RCC 7860 (cell line): ENCODE measurements around the gene IL20.

Experiments used
- DNase-seq: peaks from one replicate; pipeline ENCODE4 v3.0.0-alpha.2; 2015; ENCODE audit warnings: low spot score
- FAIRE-seq: peaks from 2 replicates; lab custom pipeline; 2012; peaks lifted over from hg19 to GRCh38; lab: Jason Lieb, UNC

Gene IL20

GRCh38 chr1:206898915-206899431 is 33.5 kb downstream of the IL20 start:
- no peak for FAIRE-seq
- DNase-seq: no peak

DNA sequence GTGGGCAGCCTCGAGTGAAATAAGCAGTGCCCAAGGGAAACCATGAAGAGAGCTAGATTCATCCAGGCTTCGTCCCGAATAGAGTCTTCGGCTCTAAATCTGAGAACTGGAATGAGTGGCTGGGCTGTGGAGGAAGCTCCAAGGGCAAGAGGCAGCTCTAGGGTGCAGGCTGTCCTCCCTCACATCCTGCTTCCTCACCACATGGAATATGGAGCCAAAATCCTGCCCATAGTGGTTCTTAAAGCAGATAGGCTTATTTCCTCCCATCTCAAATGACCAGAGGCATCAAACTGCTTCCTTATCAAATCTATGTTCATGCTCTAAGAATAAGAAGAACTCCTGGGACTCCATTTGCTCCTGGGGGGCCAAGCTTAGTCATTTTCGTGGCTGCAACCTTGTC is 34.3 kb downstream of the IL20 start:
- no peak for FAIRE-seq
- DNase-seq: no peak

- FAIRE-seq (no peak), DNase-seq (no peak)
These were observed 34.7 kb downstream of the IL20 start for GRCh38 chr1:206900149-206900548.

DNA sequence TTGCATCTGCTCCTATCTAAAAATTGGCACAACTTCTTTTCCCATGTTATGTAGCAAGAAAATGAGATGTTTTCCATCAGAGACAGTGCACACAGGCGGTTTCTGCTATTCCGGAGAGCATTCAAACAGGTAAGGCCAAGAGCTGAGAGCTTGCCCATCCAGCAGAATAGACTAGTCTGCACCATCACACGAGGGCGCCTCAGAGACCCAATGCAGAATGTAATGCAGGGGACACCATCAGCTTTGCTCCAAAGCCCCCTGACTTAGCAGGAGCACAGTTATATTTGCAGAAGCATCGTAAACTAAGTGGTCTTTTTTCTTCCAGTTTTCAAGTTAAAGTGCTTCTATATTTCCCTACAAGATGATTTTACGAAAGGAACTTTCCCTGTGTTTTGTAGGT is 36.5 kb downstream of the IL20 start:
- DNase-seq (no peak), FAIRE-seq (no peak)

DNA sequence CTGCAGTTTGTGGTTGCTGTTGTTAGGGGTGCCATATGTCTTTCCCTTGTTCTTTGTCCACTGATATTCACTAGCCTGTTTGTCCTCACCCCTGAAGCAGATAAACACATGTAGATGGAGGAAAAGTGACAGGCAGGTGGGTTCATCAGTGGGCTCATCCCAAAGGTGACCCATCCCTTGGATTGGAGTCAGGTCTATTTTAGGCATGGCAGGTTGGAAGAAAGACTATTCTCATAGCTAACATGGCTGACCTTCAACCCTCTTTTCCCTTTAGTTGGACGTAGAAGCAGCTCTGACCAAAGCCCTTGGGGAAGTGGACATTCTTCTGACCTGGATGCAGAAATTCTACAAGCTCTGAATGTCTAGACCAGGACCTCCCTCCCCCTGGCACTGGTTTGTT is 37.3 kb downstream of the IL20 start:
- FAIRE-seq (no peak), DNase-seq (no peak)

GRCh38 chr1:206903687-206904086 is 38.3 kb downstream of the IL20 start:
- DNase-seq (no peak), FAIRE-seq (no peak)

- FAIRE-seq: no peak
- no peak for DNase-seq
These were observed 39.2 kb downstream of the IL20 start for GRCh38 chr1:206904423-206905142.

DNA sequence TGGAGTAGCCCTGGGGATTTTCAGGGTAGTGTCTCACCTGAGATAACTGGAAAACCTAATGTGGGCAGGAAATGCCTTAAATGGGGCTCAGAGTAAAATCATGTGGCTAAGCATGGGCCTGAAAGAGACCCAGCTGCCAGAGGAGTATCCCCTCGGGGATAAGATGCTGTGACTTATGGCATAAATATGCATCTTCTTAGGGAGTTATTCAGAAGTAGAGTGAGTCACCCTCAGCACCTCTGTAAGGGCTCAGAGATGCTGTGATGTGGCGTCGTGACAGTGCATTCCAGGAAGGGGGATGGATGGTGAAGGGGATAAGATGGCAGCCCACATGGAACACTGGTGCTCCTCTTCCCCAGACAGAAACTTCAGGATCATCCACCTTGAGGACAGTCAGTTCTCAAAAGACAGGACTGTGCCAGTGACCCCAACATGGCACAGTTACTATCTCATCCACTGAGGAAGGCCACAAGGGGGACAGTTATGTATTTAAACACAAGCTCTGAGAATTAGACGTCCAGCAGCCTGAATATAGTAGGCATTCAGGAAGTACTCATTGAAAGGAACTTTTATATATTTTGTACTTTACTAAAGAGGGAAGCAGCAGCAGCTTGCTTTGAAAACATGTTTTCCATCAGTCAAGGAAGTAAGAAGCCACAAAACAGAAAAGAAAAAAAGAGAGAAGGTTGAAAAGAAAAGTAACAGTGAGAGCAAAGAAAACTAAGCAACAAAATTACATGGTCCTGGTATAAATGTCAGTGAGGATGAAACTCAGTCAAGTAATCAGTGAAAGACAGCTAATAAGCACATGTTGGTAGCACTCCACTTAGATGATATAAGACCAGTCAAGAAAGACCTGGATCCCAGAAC is 40.1 kb downstream of the IL20 start:
- peak; percentile 88 for DNase-seq
- FAIRE-seq: no peak

DNA sequence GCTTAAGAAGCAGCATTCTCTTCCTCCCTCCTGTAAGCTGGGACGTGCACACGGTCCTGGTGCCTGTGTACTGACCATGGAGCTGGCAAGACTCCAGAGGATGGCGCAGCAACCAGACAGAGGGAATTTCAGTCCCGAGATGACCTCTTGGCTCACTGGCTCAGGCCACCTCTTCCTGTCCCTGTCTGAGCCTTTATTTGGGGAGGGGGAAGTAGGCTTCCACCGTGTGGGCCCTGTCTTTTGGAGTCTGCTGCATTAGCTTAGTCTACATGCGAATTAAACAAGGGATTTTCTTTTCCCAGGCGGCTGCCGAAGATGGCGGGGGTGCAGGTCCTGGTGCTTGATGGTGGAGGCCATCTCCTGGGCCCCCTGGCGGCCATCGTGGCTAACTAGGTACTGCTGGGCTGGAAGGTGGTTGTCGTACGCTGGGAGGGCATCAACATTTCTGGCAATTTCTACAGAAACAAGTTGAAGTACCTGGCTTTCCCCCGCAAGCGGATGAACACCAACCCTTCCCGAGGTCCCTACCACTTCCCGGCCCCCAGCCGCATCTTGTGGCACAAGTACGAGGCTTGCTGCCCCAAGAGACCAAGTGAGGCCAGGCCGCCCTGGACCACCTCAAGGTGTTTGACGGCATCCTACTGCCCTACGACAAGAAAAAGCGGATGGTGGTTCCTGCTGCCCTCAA is 42.0 kb downstream of the IL20 start:
- DNase-seq (no peak), FAIRE-seq (no peak)

- FAIRE-seq: no peak
These were observed 42.6 kb downstream of the IL20 start for GRCh38 chr1:206908038-206908437.

GRCh38 chr1:206909161-206909882 is 43.9 kb downstream of the IL20 start:
- DNase-seq (no peak), FAIRE-seq (no peak)

More at GRCh38 chr1:206908038-206908437, 42.6 kb downstream of the IL20 start:
- DNase-seq: no peak

- DNase-seq: no peak
- FAIRE-seq: no peak
These were observed 44.5 kb downstream of the IL20 start for GRCh38 chr1:206909883-206910318.

GRCh38 chr1:206911064-206911663 is 45.7 kb downstream of the IL20 start:
- DNase-seq (peak; percentile 54), FAIRE-seq (peak; percentile 78)

DNA sequence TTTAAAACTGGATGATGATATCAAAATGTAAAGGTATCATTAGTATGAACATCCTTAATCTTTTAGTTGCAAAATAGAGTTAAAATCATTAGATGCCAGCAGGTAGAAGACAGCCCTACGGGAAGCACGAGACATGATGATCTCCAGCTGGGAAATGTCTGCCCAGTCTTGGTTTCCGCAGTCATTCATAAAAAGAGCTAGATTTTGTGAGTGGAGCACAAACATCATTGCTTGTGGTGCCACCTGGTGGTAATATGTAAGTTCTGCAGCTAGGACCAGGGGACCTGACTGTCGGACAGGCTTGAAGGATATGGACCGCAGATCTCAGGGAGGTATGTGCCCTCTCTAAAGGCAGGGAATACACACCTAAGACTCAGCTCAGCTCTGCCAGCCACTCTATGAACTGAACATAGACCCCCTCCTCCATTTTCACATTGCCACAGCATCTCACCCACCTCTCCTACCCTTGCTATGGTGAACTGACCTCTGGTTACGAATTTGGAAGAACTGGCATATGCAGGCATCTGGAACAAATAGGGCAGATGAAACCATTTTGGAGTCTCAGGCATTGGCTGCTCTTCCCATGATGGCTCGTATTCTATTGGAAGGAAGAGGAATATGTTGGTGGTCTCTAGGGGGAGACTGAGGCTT is 47.1 kb downstream of the IL20 start:
- no peak for FAIRE-seq

DNA sequence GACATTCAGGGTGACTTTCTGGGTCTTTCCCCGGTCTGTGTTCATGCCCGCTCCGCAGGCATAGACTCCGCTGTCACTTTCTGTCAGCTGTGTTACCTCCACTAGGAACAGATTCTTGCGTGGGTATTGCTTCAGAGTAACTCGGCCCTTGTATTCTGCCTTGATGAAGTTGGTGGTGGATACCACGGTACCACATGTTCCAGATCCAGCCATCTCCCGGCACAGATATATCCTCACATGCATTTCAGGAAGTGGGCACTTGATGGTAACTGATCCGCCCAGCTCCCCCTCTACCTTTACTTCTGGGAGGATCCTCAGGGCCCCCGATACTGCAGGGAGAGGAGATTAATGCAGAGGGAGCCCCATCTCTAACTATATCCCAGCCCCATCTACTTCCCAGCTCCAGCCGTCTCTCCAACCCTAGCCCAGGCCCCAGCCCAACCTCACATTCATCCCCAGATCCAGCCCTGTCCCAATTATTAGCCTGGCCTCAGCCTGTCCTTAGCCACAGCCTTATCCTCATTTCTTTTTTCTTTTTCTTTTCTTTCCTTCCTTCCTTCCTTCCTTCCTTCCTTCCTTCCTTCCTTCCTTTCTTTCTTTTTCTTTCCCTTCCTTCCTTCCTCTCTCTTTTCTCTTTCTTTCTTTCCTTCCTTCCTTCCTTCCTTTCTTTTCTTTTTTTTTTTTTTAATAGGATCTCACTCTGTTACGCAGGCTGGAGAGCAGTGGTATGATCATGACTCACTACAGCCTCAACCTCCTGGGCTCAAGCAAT is 48.5 kb downstream of the IL20 start:
- DNase-seq (no peak), FAIRE-seq (no peak)

More for the DNA sequence above, 47.1 kb downstream of the IL20 start:
- peak; percentile 66 for DNase-seq

DNA sequence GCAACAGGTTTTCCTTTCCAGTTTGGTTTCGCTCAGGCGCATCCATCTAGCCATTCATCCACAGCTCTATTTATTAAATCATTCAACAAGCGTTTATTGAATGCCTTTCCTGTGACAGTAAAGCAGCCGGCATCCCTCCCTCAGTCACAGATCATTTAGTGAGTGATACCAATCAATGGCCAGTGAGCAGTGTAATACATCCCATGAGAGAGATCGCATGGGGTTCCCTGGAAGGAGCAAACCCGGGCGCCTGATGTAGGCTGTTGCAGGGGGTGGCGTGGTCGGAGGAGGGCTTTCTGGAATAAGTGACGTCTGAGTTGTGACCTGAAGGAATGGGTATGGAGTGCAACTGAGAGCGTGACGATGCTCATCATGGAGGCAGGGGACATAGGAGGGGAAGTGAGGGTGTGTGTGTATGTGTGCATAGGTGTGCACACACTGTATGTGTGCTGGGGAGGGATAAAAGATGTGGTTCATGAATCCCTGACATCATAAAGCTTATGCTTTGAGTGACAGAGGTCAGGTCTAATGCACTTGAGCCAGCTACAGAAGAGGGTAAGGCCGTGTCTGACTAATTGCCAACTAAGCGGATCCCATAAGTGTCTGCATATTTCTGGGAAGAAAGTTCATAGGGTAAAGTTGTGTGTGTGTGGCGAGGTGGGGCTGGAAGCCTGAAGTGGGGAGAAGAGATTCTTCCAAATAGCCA is 49.8 kb downstream of the IL20 start:
- DNase-seq: no peak
- no peak for FAIRE-seq

DNA sequence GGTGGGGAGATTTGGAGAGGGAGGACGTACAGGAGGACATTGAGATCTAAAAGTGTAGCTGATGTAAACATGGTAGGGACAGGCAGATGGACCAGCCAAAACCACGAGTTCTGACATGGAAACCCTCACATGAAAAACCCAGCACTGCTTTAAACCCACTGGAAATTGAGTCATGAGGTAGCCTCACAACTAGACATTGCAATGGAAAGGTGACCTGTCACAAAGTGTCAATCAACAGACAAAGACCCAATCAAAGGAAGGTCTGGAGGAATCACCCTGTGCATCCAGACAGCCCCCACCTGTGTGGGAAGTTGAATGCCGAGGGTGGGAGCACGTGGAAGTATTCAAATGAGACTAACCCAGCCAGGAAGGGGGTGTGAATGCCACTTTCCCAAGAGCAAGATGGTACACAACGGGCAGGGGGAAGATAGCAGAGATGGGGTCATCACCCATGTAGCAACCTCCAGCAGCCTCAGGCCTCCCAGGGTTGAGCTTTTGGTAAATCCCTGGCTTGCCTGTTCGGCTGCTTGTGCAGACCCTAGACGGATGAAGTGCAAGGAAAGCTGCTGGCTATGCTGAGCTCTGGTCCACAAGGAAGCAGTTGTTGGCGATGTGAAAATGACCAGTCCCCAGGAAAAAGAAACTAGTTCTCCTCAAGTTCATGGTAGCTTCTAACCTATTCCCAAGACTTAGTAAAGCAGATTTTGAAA is 50.7 kb downstream of the IL20 start:
- no peak for FAIRE-seq
- DNase-seq: no peak

DNA sequence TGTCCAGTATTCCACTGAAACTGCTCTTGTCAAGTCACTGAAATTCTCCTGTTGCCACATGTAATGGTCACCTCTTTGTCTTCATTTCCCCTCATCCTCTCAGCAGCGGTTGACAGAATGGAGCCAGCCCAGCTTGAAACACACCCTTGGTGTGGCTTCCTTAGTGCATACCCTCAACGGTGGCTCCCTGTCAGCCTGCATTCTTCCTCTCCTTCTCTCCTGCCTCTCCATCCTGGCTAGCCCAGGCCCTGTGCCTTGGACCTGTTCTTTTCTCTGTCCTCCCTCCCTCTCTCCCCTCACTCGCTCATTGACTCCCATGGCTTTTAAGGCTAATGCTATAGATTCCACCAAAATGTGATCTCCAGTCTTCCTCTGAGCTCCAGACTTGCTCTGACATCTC is 52.7 kb downstream of the IL20 start:
- DNase-seq (no peak), FAIRE-seq (no peak)
